WTC11 (cell line): ENCODE data around the gene RAPGEF2. TPM values are rescaled to one million over a fixed set of nuclear protein-coding genes. Genes with fewer than 3 reads are reported as not detected.

ENCODE experiments used
- ATAC-seq: fragments of 200-7000 bp; cut with Tn5 transposase; 2 replicates; pipeline ENCODE4 v1.10.0; 2021; ENCODE audit warnings: mild to moderate bottlenecking, moderate library complexity
- CTCF ChIA-PET: fragments of 300-600 bp; sonication (Branson Sonifier 250); formaldehyde crosslinking; loops from one replicate; lab custom pipeline; 2021; ENCODE audit warnings: antibody characterized with exemption; lab: Charles Lee
- POLR2A ChIA-PET: fragments of 350-600 bp; sonication (Branson Sonifier 250); formaldehyde crosslinking; loops from one replicate; lab custom pipeline; 2021; ENCODE audit warnings: antibody characterized with exemption; lab: Charles Lee
- DNase-seq: peaks from one replicate; pipeline ENCODE4 v3.0.0; 2021; ENCODE audit warnings: low spot score
- H3K27ac Mint-ChIP-seq: 2 replicates; pipeline ENCODE4 v1.8.0; 2021; ENCODE audit warnings: mixed read lengths
- H3K27me3 Mint-ChIP-seq: 2 replicates; pipeline ENCODE4 v1.8.0; 2021; ENCODE audit warnings: low read depth, mild to moderate bottlenecking, moderate library complexity, mixed read lengths
- H3K36me3 Mint-ChIP-seq: 2 replicates; pipeline ENCODE4 v1.8.0; 2021; ENCODE audit warnings: mixed read lengths
- H3K4me1 Mint-ChIP-seq: 2 replicates; pipeline ENCODE4 v1.8.0; 2022; ENCODE audit warnings: mixed read lengths
- H3K4me3 Mint-ChIP-seq: 2 replicates; pipeline ENCODE4 v1.8.0; 2021; ENCODE audit warnings: mild to moderate bottlenecking, moderate library complexity, mixed read lengths
- H3K9me3 Mint-ChIP-seq: 2 replicates; pipeline ENCODE4 v1.8.0; 2021; ENCODE audit warnings: mixed read lengths
- ELF4 ChIP-seq: sonication (generic); formaldehyde crosslinking; IDR thresholded peaks from 2 replicates; pipeline ENCODE4 v1.8.1; 2022; ENCODE audit warnings: low read depth, mild to moderate bottlenecking, moderate library complexity, missing genetic modification reagents
- EMX1 ChIP-seq: fragments of 250-450 bp; sonication (Bioruptor Pico); IDR thresholded peaks from 2 replicates; pipeline ENCODE4 v1.8.0; 2021; ENCODE audit warnings: mild to moderate bottlenecking
- FOXK1 ChIP-seq: sonication (generic); formaldehyde crosslinking; IDR thresholded peaks from 2 replicates; pipeline ENCODE4 v1.8.0; 2022; ENCODE audit warnings: mild to moderate bottlenecking, moderate library complexity, missing genetic modification reagents
- GTF2I ChIP-seq: fragments of 250-450 bp; sonication (Bioruptor Pico); conservative IDR thresholded peaks from 2 replicates; pipeline ENCODE4 v1.4.0; 2021; ENCODE audit warnings: mild to moderate bottlenecking
- MXD4 ChIP-seq: fragments of 250-450 bp; sonication (Bioruptor Pico); IDR thresholded peaks from 2 replicates; pipeline ENCODE4 v1.8.0; 2021; ENCODE audit warnings: mild to moderate bottlenecking, moderate library complexity, borderline replicate concordance
- MYBL2 ChIP-seq: sonication (generic); formaldehyde crosslinking; IDR thresholded peaks from 2 replicates; pipeline ENCODE4 v1.8.1; 2023; ENCODE audit warnings: mild to moderate bottlenecking, moderate library complexity, missing genetic modification reagents
- NFYB ChIP-seq: sonication (generic); formaldehyde crosslinking; conservative IDR thresholded peaks from 2 replicates; pipeline ENCODE4 v1.8.0; 2022; ENCODE audit warnings: low read depth, missing genetic modification reagents
- NR1H2 ChIP-seq: sonication (generic); formaldehyde crosslinking; IDR thresholded peaks from 2 replicates; pipeline ENCODE4 v1.9.0; 2021; ENCODE audit warnings: mild to moderate bottlenecking, moderate library complexity, missing genetic modification reagents
- SOX15 ChIP-seq: fragments of 250-450 bp; sonication (Bioruptor Pico); IDR thresholded peaks from 2 replicates; pipeline ENCODE4 v1.9.0; 2021; ENCODE audit warnings: mild to moderate bottlenecking
- TP53 ChIP-seq: sonication (generic); formaldehyde crosslinking; IDR thresholded peaks from 2 replicates; pipeline ENCODE4 v1.8.1; 2023; ENCODE audit warnings: mild to moderate bottlenecking, missing genetic modification reagents
- ZNF121 ChIP-seq: sonication (generic); formaldehyde crosslinking; IDR thresholded peaks from 2 replicates; pipeline ENCODE4 v1.8.0; 2023; ENCODE audit warnings: missing genetic modification reagents
- ZNF138 ChIP-seq: sonication (generic); formaldehyde crosslinking; conservative IDR thresholded peaks from 2 replicates; pipeline ENCODE4 v1.8.1; 2022; ENCODE audit warnings: mild to moderate bottlenecking, moderate library complexity, missing genetic modification reagents
- ZNF232 ChIP-seq: sonication (generic); formaldehyde crosslinking; IDR thresholded peaks from 2 replicates; pipeline ENCODE4 v1.8.0; 2022; ENCODE audit warnings: mild to moderate bottlenecking, missing genetic modification reagents
- ZNF263 ChIP-seq: sonication (generic); formaldehyde crosslinking; IDR thresholded peaks from 2 replicates; pipeline ENCODE4 v1.8.1; 2022; ENCODE audit warnings: low read depth, mild to moderate bottlenecking, moderate library complexity, missing genetic modification reagents
- ZNF317 ChIP-seq: sonication (generic); formaldehyde crosslinking; IDR thresholded peaks from 2 replicates; pipeline ENCODE4 v1.8.1; 2023; ENCODE audit warnings: low read depth, mild to moderate bottlenecking, moderate library complexity, missing genetic modification reagents, borderline replicate concordance
- ZNF396 ChIP-seq: fragments of 250-450 bp; sonication (Bioruptor Pico); IDR thresholded peaks from 2 replicates; pipeline ENCODE4 v1.8.0; 2021; ENCODE audit warnings: mild to moderate bottlenecking, moderate library complexity, borderline replicate concordance
- ZNF416 ChIP-seq: fragments of 250-450 bp; sonication (Bioruptor Pico); IDR thresholded peaks from 2 replicates; pipeline ENCODE4 v1.9.0; 2021; ENCODE audit warnings: mild to moderate bottlenecking, inconsistent platforms
- total RNA-seq: library from RNA; stranded (reverse); gene quantifications from 3 replicates; pipeline ENCODE4 v1.2.3, GENCODE V29; 2021
- TF ChIP-seq, protein P1 (sequence below): fragments of 250-450 bp; sonication (Bioruptor Pico); IDR thresholded peaks from 2 replicates; pipeline ENCODE4 v1.9.0; 2021; ENCODE audit warnings: mild to moderate bottlenecking
- TF ChIP-seq, protein P2 (sequence below): sonication (generic); formaldehyde crosslinking; IDR thresholded peaks from 2 replicates; pipeline ENCODE4 v1.8.1; 2022; ENCODE audit warnings: mild to moderate bottlenecking, missing genetic modification reagents, moderate library complexity, borderline replicate concordance
- TF ChIP-seq, protein P3 (sequence below): fragments of 250-450 bp; sonication (Bioruptor Pico); IDR thresholded peaks from 2 replicates; pipeline ENCODE4 v1.9.0; 2021; ENCODE audit warnings: moderate library complexity, mild to moderate bottlenecking, inconsistent platforms, borderline replicate concordance
- TF ChIP-seq, protein P4 (sequence below): sonication (generic); formaldehyde crosslinking; IDR thresholded peaks from 2 replicates; pipeline ENCODE4 v1.8.1; 2023; ENCODE audit warnings: mild to moderate bottlenecking, missing genetic modification reagents, moderate library complexity
- TF ChIP-seq, protein P5 (sequence below): sonication (generic); formaldehyde crosslinking; IDR thresholded peaks from 2 replicates; pipeline ENCODE4 v1.8.1; 2023; ENCODE audit warnings: mild to moderate bottlenecking, moderate library complexity, missing genetic modification reagents
- TF ChIP-seq, protein P6 (sequence below): sonication (generic); formaldehyde crosslinking; IDR thresholded peaks from 2 replicates; pipeline ENCODE4 v1.8.1; 2023; ENCODE audit warnings: mild to moderate bottlenecking, missing genetic modification reagents
- TF ChIP-seq, protein P7 (sequence below): sonication (generic); formaldehyde crosslinking; IDR thresholded peaks from 2 replicates; pipeline ENCODE4 v1.8.0; 2022; ENCODE audit warnings: mild to moderate bottlenecking, missing genetic modification reagents

Gene RAPGEF2
- total RNA-seq, 1 experiment from 2014 or later: 40.6 TPM

DNA sequence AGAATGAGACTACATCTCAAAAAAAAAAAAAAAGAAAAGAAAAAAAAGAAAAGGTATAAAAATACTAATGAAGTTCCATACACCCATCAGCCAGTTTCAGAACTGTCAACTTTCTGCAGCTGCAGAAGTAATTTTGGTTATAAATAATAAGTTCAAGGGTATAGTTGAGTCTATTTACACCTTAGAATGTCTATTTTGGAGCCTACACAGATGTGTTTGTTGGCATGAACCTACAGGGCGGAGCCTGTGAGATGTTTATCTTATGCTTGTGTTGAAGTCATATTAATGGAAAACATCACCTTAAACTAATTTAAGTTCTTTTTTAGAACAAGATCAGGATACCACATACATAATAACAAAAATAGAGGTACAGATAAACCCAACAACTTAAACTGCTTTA is 85.8 kb downstream of the RAPGEF2 start:
- ChIA-PET POLR2A (no interaction called here), CTCF (interaction anchor here (0.7 kb wide), 1 partner anchor 9 kb away, joined by 3 read pairs; no protein-coding TSS in a partner anchor)
- Mint-ChIP-seq H3K27ac (no peak overlapping the region), H3K4me1 (peaks cover 7% of the 10 kb centered on the region), H3K27me3 (no peaks in the 10 kb centered on the region), H3K36me3 (no peaks in the 10 kb centered on the region), H3K9me3 (no peaks in the 10 kb centered on the region), H3K4me3 (no peak overlapping the region)
- TF ChIP-seq ZNF317 (CRISPR knock-in tag): no peak
- TF ChIP-seq GTF2I (CRISPR knock-in tag): no peak
- TF ChIP-seq EMX1 (CRISPR knock-in tag): no peak
- no peak for TF ChIP-seq ZNF396 (CRISPR knock-in tag)
- no peak for TF ChIP-seq ZNF416 (CRISPR knock-in tag)
- no peak for TF ChIP-seq NFYB (CRISPR knock-in tag)
- TF ChIP-seq ZNF121 (CRISPR knock-in tag): no peak
- TF ChIP-seq, protein P1, sequence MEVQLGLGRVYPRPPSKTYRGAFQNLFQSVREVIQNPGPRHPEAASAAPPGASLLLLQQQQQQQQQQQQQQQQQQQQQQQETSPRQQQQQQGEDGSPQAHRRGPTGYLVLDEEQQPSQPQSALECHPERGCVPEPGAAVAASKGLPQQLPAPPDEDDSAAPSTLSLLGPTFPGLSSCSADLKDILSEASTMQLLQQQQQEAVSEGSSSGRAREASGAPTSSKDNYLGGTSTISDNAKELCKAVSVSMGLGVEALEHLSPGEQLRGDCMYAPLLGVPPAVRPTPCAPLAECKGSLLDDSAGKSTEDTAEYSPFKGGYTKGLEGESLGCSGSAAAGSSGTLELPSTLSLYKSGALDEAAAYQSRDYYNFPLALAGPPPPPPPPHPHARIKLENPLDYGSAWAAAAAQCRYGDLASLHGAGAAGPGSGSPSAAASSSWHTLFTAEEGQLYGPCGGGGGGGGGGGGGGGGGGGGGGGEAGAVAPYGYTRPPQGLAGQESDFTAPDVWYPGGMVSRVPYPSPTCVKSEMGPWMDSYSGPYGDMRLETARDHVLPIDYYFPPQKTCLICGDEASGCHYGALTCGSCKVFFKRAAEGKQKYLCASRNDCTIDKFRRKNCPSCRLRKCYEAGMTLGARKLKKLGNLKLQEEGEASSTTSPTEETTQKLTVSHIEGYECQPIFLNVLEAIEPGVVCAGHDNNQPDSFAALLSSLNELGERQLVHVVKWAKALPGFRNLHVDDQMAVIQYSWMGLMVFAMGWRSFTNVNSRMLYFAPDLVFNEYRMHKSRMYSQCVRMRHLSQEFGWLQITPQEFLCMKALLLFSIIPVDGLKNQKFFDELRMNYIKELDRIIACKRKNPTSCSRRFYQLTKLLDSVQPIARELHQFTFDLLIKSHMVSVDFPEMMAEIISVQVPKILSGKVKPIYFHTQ: no peak
- no peak for TF ChIP-seq ZNF232 (CRISPR knock-in tag)
- TF ChIP-seq, protein P2, sequence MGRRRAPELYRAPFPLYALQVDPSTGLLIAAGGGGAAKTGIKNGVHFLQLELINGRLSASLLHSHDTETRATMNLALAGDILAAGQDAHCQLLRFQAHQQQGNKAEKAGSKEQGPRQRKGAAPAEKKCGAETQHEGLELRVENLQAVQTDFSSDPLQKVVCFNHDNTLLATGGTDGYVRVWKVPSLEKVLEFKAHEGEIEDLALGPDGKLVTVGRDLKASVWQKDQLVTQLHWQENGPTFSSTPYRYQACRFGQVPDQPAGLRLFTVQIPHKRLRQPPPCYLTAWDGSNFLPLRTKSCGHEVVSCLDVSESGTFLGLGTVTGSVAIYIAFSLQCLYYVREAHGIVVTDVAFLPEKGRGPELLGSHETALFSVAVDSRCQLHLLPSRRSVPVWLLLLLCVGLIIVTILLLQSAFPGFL (CRISPR knock-in tag): no peak
- no peak for TF ChIP-seq ELF4 (CRISPR knock-in tag)
- no peak for TF ChIP-seq MXD4 (CRISPR knock-in tag)
- TF ChIP-seq, protein P3, sequence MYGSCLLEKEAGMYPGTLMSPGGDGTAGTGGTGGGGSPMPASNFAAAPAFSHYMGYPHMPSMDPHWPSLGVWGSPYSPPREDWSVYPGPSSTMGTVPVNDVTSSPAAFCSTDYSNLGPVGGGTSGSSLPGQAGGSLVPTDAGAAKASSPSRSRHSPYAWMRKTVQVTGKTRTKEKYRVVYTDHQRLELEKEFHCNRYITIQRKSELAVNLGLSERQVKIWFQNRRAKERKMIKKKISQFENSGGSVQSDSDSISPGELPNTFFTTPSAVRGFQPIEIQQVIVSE (CRISPR knock-in tag): no peak
- TF ChIP-seq NR1H2: no peak
- ATAC-seq (no peak), DNase-seq (no peak)

DNA sequence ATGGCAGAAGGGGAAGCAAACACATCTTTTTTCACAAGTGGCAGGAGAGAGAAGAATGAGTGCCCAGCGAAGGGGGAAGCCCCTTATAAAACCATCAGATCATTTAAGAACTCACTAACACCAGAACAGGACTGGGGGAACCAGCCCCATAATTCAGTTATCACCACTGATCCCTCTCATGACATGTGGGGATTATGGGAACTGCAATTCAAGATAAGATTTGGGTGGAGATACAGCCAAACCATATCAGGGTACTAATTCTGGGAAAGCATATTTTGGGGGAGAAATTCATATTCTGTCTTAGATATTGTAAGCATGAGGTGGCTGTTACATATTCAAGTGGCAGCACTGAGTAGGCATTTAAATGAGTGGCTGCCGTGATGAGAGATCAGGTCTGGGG is 87.8 kb downstream of the RAPGEF2 start:
- POLR2A ChIA-PET: no interaction called here
- H3K9me3 Mint-ChIP-seq: no peaks in the 10 kb centered on the region
- CTCF ChIA-PET: interaction anchor here (1.8 to 2.1 kb wide), 2 partner anchors 174 to 334 kb away, joined by 5 to 8 read pairs; no protein-coding TSS in a partner anchor

More for the DNA sequence above, 87.8 kb downstream of the RAPGEF2 start:
- H3K27ac Mint-ChIP-seq: no peak overlapping the region
- H3K4me1 Mint-ChIP-seq: peaks cover under 1% of the 10 kb centered on the region; the same call in 1 of the 2 replicates
- H3K4me3 Mint-ChIP-seq: no peak overlapping the region
- no peaks in the 10 kb centered on the region for H3K36me3 Mint-ChIP-seq
- no peaks in the 10 kb centered on the region for H3K27me3 Mint-ChIP-seq
- TF ChIP-seq, protein P4, sequence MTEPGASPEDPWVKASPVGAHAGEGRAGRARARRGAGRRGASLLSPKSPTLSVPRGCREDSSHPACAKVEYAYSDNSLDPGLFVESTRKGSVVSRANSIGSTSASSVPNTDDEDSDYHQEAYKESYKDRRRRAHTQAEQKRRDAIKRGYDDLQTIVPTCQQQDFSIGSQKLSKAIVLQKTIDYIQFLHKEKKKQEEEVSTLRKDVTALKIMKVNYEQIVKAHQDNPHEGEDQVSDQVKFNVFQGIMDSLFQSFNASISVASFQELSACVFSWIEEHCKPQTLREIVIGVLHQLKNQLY (CRISPR knock-in tag): no peak
- no peak for TF ChIP-seq ZNF396 (CRISPR knock-in tag)
- TF ChIP-seq, protein P5, sequence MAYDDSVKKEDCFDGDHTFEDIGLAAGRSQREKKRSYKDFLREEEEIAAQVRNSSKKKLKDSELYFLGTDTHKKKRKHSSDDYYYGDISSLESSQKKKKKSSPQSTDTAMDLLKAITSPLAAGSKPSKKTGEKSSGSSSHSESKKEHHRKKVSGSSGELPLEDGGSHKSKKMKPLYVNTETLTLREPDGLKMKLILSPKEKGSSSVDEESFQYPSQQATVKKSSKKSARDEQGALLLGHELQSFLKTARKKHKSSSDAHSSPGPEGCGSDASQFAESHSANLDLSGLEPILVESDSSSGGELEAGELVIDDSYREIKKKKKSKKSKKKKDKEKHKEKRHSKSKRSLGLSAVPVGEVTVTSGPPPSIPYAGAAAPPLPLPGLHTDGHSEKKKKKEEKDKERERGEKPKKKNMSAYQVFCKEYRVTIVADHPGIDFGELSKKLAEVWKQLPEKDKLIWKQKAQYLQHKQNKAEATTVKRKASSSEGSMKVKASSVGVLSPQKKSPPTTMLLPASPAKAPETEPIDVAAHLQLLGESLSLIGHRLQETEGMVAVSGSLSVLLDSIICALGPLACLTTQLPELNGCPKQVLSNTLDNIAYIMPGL (CRISPR knock-in tag): no peak
- TF ChIP-seq, protein P6, sequence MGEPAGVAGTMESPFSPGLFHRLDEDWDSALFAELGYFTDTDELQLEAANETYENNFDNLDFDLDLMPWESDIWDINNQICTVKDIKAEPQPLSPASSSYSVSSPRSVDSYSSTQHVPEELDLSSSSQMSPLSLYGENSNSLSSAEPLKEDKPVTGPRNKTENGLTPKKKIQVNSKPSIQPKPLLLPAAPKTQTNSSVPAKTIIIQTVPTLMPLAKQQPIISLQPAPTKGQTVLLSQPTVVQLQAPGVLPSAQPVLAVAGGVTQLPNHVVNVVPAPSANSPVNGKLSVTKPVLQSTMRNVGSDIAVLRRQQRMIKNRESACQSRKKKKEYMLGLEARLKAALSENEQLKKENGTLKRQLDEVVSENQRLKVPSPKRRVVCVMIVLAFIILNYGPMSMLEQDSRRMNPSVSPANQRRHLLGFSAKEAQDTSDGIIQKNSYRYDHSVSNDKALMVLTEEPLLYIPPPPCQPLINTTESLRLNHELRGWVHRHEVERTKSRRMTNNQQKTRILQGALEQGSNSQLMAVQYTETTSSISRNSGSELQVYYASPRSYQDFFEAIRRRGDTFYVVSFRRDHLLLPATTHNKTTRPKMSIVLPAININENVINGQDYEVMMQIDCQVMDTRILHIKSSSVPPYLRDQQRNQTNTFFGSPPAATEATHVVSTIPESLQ (CRISPR knock-in tag): no peak
- TF ChIP-seq ZNF263 (CRISPR knock-in tag): no peak
- no peak for TF ChIP-seq TP53 (CRISPR knock-in tag)
- TF ChIP-seq ZNF138 (CRISPR knock-in tag): no peak
- TF ChIP-seq, protein P7, sequence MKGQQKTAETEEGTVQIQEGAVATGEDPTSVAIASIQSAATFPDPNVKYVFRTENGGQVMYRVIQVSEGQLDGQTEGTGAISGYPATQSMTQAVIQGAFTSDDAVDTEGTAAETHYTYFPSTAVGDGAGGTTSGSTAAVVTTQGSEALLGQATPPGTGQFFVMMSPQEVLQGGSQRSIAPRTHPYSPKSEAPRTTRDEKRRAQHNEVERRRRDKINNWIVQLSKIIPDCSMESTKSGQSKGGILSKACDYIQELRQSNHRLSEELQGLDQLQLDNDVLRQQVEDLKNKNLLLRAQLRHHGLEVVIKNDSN: no peak
- TF ChIP-seq FOXK1 (CRISPR knock-in tag): no peak
- no peak for TF ChIP-seq MYBL2 (CRISPR knock-in tag)
- no peak for TF ChIP-seq SOX15
- DNase-seq: no peak
- no peak for ATAC-seq
